Measurements from ENCODE around the gene TPST2.

DNA sequence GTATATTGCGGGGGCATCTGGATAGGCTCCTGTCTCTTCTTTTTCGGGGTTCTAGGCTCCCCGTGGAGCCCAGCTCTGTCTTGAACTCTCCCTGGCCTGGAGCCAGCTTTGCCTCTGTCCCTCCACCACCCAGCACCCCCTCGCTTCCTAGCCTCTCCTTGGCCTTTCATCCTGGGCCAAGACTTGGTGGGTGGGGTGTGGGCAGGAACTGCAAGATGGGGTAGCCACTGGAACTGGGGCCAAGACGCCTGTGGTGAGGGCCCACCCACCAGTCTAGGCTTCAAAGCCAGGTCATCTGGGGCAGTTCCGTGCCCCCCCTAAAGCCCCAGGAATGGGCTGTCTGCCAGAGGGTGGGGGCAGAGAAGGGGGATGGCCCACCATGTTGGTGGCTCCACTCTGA is 29.6 kb upstream of the TPST2 start:
- no peak for TF ChIP-seq EZH2phosphoT487 (IDR thresholded peaks at IDR 0.05; ENCODE audit: low read length)
- TF ChIP-seq, protein P1, sequence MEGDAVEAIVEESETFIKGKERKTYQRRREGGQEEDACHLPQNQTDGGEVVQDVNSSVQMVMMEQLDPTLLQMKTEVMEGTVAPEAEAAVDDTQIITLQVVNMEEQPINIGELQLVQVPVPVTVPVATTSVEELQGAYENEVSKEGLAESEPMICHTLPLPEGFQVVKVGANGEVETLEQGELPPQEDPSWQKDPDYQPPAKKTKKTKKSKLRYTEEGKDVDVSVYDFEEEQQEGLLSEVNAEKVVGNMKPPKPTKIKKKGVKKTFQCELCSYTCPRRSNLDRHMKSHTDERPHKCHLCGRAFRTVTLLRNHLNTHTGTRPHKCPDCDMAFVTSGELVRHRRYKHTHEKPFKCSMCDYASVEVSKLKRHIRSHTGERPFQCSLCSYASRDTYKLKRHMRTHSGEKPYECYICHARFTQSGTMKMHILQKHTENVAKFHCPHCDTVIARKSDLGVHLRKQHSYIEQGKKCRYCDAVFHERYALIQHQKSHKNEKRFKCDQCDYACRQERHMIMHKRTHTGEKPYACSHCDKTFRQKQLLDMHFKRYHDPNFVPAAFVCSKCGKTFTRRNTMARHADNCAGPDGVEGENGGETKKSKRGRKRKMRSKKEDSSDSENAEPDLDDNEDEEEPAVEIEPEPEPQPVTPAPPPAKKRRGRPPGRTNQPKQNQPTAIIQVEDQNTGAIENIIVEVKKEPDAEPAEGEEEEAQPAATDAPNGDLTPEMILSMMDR (IDR thresholded peaks at IDR 0.05; ENCODE audit: low read length) = no peak
- TF ChIP-seq EZH2 (optimal IDR thresholded peaks at IDR 0.05; ENCODE audit: low read depth, low read length) = no peak
